Measurements from ENCODE around the gene BTBD2. TPM values are rescaled to one million over a fixed set of nuclear protein-coding genes. Genes with fewer than 3 reads are reported as not detected.

The BTBD2 gene
- total RNA-seq, 1 donor from 2014 or later: 59.7 TPM

DNA sequence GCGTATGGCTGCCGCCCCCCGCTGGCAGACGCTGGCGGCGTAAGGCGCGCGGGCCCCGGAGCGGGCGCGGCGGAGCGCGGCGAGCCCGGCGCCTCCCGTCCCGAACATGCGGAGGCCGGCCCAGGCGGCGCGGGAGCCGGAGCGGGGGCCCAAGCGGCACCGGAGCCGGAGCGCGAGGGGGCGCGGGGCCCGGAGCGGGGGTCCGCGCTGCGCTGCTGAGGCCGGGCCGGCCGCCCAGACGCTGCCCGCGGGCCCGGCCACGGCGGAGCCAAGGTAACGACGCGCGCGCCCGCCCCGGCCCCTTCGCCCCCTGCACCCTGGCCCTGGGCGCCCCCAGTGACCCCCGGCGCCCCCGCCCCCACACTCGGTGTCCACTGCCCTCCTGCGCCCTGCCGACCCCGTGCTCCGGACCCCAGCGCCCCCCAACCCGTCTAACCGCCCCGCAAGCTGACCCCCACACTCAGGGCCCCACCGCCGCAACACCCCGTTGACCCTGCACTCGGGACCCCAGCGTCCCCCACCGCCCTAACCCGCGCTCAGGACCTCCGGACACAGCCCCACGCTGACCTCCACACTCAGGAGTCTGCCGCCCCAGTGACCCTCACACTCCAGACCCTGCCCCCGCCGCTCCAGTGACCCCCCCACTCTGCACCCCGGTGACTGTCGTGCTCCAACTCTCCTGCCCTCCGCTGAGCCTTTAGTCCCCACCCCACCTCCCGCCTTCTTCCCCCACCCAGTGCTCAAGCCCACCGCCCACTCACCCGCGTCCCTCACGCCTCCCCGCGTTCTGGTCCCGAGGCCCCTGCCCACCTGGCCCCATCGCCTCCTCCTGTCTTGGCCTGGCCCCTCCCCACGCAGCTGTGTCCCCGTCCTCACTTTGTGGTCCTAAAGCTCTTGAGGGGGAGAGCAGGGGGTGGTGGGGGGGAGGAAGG is 74.1 kb downstream of the BTBD2 start, which contains the start of gene CSNK1G2:
Gene CSNK1G2, plus strand, starts transcription at position 27 of the 932 bp plus-strand sequence. CDS start 28,601 bp downstream, outside the sequence.
- DNase-seq: no peak

DNA sequence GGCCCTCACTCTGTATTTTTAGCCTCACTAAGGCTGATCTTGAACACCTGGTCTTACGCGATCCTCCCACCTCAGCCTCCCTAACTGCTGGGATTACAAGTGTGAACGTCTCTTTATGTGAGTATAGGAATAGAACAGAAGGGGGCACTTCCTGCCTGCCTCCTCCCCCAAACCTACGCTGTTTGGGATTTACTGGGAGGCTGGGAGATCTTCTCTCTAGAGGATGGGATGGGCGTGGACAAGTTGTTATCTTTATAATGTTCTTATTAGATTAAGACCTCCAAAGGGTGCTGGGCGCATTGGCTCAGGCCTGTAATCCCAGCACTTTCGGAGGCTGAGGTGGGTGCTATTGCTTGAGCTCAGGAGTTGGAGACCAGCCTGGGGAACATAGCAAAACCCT is 77.4 kb downstream of the BTBD2 start:
- no peak for DNase-seq

DNA sequence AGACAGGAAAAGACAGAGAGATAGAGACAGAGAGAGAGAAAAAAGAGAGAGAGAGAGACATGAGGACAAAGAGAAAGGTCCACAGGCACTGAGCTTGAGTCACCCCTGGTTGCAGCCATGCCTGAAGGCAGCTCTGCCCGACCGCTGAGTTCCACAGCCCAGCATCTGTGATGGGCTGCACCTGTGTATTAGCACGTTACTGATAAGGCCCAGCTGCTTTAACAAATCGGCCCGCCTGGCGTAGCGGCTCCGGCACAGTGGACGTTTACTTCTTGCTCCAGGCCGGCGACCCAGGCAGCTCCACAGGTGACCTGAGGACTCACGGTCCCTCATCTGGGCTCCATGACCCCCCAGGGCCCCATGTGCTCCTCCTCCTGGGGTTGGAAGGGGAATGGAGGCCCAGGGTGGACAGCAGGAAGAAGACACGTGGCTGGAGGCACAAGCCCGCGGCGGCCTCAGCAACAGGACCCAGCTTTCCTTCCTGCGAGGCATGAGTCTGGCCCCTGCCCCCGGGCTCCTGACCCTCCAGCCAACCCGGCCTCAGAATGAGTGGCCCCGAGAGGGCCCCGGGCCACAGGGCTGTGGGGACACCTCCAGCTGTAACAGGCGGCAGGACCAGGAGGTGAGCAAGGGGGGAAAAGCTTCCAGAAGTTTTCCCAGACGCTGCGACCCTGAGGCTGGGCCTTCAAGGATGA is 78.5 kb downstream of the BTBD2 start:
- DNase-seq: no peak

DNA sequence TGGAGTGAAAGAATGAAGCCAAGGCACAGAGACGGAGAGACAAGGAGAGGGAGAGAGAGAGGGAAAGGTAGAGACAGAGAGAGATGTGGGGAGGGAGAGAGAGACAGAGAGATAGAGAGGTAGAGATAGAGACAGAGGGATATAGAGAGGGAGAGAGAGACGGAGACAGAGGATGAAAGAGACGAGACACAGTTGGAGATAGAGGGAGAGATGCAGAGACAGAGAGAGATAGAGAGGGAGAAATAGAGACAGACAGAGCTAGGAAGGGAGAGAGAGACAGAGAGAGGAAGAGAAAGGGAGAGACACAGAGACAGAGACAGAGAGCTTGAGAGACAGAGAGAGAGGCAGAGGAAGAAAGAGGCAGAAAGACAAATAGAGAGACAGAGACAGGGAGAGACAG is 79.1 kb downstream of the BTBD2 start:
- no peak for DNase-seq

DNA sequence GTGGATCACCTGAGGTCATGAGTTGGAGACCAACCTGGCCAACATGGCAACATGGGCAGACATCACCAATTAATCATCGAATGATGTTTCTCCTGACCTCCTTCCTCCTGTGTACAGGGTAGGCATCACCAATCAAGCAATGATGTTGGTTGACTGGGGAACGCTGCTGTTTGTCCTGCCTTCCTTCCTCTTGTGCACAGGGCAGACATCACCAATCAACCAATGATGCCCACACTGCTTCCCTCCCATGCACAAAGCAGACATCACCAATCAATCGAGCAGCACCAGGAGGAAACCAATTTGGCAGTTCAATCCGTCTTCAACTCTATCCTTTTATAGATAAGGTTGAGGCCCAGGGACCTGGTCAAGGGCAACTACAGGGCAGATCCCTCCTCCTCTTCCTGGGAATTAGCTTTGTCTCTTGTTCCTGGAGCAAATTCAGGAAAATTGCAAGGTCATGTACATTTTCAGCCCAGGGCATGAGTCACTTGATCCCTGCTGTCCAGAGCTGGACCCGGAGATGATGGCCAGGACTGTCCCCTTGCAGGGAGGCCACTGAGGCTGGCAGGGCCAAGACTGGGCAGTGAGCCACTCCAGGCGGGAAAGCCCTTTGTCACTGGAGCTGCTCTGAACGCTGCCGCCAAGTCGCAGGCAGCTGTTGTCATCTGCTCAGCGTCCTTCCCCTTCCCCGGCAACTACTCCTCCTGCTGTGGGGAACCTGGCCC is 79.9 kb downstream of the BTBD2 start:
- DNase-seq: peak; percentile 86

Small RNA genes within 50 kb of the gene (small RNA-seq; reads per million reads assigned to genes)
- gene AC007136.1 (ENCODE audit: low replicate concordance): not detected

Other genes with a start within 250 kb of the BTBD2 start
- 1.9 TPM for gene ATP8B3, start 203.4 kb downstream of the BTBD2 start, total RNA-seq
- 11.2 TPM for gene REXO1, start 167.2 kb downstream of the BTBD2 start, total RNA-seq
- 5.0 TPM for gene KLF16, start 152.1 kb downstream of the BTBD2 start, total RNA-seq
- 62.7 TPM for gene ABHD17A, start 130.2 kb downstream of the BTBD2 start, total RNA-seq
- gene ADAT3, start 110.3 kb downstream of the BTBD2 start, total RNA-seq: 2.8 TPM
- gene SCAMP4, start 110.3 kb downstream of the BTBD2 start, total RNA-seq: 56.5 TPM
- 52.2 TPM for gene CSNK1G2, start 74.5 kb downstream of the BTBD2 start, total RNA-seq
- gene MKNK2, start 35.5 kb upstream of the BTBD2 start, total RNA-seq: 115 TPM
- gene MOB3A, start 80.6 kb upstream of the BTBD2 start, total RNA-seq: 24.4 TPM
- gene IZUMO4, start 81.2 kb upstream of the BTBD2 start, total RNA-seq: 3.1 TPM
- gene AP3D1, start 135.9 kb upstream of the BTBD2 start, total RNA-seq: 44.9 TPM
- gene DOT1L, start 148.2 kb upstream of the BTBD2 start, total RNA-seq: 16.9 TPM
- 88.1 TPM for gene PLEKHJ1, start 220.6 kb upstream of the BTBD2 start, total RNA-seq
- gene SF3A2, start 221.1 kb upstream of the BTBD2 start, total RNA-seq: 44.8 TPM
- 1.4 TPM for gene AMH, start 233.6 kb upstream of the BTBD2 start, total RNA-seq
- gene JSRP1, start 240.7 kb upstream of the BTBD2 start, total RNA-seq: 67.8 TPM

Data from tongue (tissue), 3 donors.